Dermis blood vessel endothelial cell (primary cell): ENCODE data around the gene PADI4. TPM values are rescaled to one million over a fixed set of nuclear protein-coding genes. Genes with fewer than 3 reads are reported as not detected.
"Not testable (repeated sequence)": the region's sequence is repeated elsewhere in the genome, so short reads cannot be mapped to it uniquely, and the experiment has no call there.

Experiments used
- DNase-seq: peaks from one replicate; pipeline ENCODE4 v3.0.0; 2010
- total RNA-seq: library from RNA; depleted of rRNA; stranded (reverse); fragments of >200 nt; gene quantifications from 2 replicates; pipeline ENCODE4 v1.2.3, GENCODE V29; 2014

PADI4 gene
- total RNA-seq, 1 donor from 2014 or later = not detected

- DNase-seq = no peak
Observed at GRCh38 chr1:17315542-17316130, 7.6 kb downstream of the PADI4 start.

- DNase-seq = no peak
Observed at GRCh38 chr1:17316704-17317103, 8.7 kb downstream of the PADI4 start.

- no peak for DNase-seq
Observed at GRCh38 chr1:17318262-17318661, 10.3 kb downstream of the PADI4 start.

- DNase-seq = no peak
Observed at GRCh38 chr1:17319561-17320350, 11.8 kb downstream of the PADI4 start.

- not testable (repeated sequence) for DNase-seq
Observed at GRCh38 chr1:17321857-17322390, 13.9 kb downstream of the PADI4 start.

GRCh38 chr1:17328855-17329254 lies 20.9 kb downstream of the PADI4 start:
- no peak for DNase-seq

- DNase-seq = no peak
Observed at GRCh38 chr1:17329610-17330009, 21.6 kb downstream of the PADI4 start.

- no peak for DNase-seq
Observed at GRCh38 chr1:17330856-17331255, 22.9 kb downstream of the PADI4 start.

GRCh38 chr1:17333081-17333480 lies 25.1 kb downstream of the PADI4 start:
- no peak for DNase-seq

- peak; percentile 77 for DNase-seq
Observed at GRCh38 chr1:17335821-17336710, 28.1 kb downstream of the PADI4 start.

- no peak for DNase-seq
Observed at GRCh38 chr1:17338706-17339493, 30.9 kb downstream of the PADI4 start.

- no peak for DNase-seq
Observed at GRCh38 chr1:17339521-17339920, 31.5 kb downstream of the PADI4 start.

- no peak for DNase-seq
Observed at GRCh38 chr1:17340358-17340757, 32.4 kb downstream of the PADI4 start.

- no peak for DNase-seq
Observed at GRCh38 chr1:17342014-17342441, 34.0 kb downstream of the PADI4 start.

- DNase-seq = not testable (repeated sequence)
Observed at GRCh38 chr1:17345506-17345905, 37.5 kb downstream of the PADI4 start.

GRCh38 chr1:17346046-17346789 lies 38.2 kb downstream of the PADI4 start:
- DNase-seq = no peak

- DNase-seq = peak; percentile 17
Observed at GRCh38 chr1:17347769-17348592, 40.0 kb downstream of the PADI4 start.

- no peak for DNase-seq
Observed at GRCh38 chr1:17348593-17349234, 40.7 kb downstream of the PADI4 start.

- no peak for DNase-seq
Observed at GRCh38 chr1:17350083-17350482, 42.1 kb downstream of the PADI4 start.

- no peak for DNase-seq
Observed at GRCh38 chr1:17350928-17351446, 43.0 kb downstream of the PADI4 start.
